HUDEP-2 (cell line): ENCODE data around the gene C6orf163.

Source experiments
- DNase-seq, 76 experiments: peaks; one replicate each; lab custom pipeline; 2025; ENCODE audit not compliant: unreplicated experiment in 76 of 76; lab: John Stamatoyannopoulos, UW

The C6orf163 gene

DNA sequence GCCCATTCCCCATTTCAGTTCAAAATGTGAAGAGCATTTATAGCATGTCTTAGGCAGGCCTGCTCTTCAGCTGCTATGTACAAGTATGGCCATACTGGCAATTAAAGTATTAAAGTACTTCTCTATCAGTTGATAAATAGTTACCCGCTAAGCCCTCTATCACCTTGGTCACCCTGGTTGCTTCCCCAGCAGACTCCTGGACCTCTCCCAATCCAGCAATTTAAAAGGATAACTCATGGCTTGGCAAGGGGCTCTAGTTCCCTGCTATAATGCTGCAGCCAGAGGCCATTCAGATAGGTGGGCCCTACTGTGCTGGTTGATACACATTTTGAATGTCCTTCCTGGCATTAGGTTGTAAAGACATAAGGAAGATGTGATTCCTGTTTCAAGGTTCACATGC lies 7.0 kb downstream of the C6orf163 start:
- no peak for DNase-seq

DNA sequence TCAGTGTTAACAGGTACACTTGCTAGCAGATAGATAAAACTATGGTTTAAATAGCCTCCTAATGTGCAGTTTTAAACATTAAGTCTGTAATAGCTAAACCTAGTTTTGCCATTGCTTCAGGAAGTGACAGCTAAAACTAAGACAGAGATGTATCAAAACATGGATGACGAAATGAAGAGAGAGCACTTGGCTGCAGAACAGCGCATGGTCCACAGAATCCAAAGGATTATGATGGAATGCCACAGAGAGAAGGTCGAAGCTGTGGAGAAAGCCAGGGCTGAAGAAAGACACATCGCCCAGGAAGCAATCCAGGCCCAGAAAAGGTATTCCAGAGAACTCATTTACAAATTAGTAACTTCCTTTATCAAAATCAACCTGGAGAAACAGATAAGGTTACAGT lies 11.6 kb downstream of the C6orf163 start:
- DNase-seq: no peak

DNA sequence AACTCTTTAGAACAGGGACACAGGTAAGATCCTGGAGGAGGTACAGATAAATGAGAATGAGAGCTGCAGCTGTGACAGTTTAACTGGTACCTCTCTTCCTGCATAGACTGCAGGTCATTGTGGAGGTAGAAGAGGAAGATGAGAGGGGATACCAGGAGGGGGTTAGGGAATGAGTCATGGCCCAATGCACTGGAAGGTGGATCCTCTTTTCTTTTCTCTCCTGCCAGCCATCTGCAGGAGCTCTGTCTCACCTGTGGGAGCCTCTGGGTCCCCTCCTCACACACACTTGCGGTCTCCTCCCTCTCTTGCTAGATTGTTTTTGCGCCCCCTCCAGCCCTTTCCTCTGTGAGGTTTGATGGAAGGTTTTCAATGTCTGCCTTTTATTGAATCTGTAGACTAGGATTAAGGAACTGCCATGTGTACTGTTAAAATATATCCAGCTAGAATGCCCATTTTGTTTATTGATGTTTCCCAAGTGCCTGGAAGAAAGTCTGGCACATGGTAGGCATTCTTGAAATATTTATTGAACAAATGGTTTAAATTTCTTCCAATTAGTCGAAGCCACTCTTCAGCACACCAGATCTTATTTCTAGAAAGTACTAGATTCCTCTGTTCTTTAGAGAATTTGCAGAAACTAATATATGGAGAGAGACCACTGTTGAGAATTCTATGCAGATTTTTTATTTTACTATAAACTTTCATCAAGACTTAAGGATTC lies 13.0 kb downstream of the C6orf163 start:
- DNase-seq: no peak

DNA sequence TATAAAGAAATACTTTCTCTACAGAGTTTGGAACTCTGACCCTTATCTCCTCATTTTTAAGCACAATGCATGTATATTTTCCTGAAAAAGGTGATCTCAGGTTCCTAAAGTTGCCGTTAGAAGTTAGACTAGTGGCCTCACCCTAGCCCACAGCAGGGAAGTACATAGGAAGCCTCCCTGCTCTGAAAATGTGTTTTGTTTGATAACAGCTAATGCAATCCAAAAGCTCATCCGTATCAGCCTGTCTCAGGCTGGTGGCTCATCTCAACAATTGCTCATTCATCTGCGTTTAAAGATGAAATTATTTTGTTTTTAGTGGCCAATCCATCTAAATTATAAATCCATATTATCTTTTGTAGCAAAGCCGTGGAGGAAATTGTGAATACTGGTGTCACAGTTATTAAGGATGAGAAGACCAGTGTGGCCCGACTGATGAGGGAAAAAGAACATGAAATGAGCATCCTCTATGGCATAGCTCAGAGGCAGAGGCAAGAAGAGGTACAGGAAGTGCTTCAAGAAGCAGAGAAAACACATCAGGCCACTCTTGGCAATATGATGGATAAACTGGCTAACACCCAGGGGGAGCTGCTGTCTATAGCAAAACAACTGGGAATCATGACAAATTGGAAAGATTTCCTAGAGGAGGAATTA lies 20.1 kb downstream of the C6orf163 start:
- DNase-seq: peak in 72 of 76 experiments; percentile 14 to 91 (median 70)

DNA sequence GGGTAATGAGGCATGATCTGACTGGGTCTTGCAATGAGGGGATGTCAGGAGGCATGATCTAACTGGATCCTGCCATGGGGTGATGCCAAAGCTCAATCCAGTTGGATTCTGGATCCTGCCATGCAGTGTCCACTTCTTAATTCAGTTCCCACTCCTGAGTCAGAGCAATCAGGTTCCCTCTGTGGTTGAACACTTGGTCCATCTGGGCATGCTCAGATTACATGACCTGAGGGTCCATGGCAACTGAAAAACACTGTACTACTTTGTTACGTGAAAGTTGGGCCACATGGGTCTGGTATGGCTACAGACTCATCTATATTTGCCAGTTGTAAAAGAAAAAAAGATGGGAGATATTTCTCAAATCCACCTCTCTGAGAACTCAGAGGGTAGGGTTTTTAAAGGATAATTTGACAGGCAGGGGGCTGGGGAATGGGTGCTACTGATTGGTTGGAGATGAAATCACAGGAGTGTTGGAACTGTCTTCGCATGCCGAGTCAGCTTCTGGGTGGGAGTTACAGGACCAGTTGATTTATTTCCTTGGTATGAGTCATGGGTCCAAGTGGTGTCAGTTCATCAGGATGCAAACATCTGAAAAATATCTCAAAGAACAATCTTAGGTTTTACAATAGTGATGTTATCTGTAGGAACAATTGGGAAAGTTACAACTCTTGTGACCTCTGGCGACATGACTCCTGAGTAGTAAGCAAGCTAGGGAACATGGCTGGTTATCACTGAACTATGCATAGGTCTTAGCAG lies 21.6 kb downstream of the C6orf163 start:
- peak in 4 of 76 experiments; percentile 8 to 31 (median 15) for DNase-seq

DNA sequence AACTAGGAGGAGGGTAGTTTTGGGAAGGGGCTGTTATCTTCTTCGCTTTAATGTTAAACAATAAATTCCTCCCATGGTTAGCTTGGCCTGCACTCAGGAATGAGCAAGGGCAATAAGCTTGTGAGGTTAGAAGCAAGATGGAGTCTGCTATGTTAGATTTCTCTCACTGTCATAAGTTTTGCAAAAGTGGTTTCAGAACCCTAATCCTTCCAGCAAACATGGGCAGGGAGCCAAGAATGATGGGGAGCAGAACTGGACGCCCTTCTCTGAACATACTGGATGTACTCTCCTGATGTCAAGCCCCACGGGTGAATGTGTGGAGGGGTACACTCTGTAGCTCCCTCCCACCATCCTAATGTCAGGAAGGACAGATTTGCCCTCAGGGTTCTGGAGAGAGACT lies 22.3 kb downstream of the C6orf163 start:
- no peak for DNase-seq

DNA sequence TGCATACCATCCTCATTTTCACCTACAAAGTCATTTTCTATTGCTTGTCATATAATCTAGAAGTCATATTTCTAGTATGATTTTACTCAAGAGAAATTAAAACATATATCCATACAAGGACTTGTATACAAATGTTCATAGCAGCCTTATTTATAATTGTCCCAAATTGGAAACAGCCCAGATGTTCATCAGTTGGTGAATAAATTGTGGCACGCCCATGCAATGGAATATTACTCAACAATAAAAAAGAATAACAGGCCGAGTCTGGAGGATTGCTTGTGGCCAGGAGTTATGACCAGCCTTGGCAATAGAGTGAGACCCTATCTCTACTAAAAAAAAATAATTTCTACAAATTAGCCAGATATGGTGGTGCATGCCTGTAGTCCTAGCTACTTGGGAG lies 28.8 kb downstream of the C6orf163 start:
- DNase-seq: no peak

DNA sequence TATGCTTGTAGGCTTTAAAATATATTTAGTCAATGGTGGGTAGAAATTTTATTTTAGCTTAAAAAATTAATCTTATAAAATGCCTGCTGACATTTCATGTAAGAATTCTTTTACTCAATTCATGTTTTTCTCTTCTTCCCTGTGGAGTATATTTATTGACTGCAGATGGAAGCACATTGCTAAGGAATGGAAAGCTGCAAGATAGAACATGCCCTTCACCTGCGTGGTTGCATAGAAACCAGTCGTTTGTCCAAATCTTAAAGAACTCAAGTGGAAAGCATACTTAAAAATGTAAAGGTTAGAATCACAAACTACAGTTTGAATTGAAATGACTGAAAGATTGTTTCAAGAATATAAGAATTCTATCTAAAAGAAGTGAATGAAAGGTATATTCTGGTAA lies 30.7 kb downstream of the C6orf163 start:
- no peak for DNase-seq

DNA sequence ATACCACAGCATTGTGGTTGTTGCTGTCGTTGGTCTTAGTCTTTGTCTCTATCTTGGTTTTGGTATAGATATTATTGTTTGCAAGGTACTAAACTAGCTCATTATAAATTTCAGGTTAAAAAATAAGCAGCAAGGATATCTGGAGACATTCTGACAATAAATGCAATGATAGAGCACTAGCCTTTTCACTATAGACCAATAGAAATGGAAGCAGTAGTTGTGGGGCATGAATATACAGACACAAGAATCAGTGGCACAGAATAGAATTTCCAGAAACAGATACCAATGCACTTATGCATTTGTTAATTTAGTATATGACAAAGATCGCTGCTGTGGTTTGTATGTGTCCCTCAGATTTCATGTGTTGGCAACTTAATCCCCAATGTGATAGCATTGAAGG lies 32.0 kb downstream of the C6orf163 start:
- no peak for DNase-seq

DNA sequence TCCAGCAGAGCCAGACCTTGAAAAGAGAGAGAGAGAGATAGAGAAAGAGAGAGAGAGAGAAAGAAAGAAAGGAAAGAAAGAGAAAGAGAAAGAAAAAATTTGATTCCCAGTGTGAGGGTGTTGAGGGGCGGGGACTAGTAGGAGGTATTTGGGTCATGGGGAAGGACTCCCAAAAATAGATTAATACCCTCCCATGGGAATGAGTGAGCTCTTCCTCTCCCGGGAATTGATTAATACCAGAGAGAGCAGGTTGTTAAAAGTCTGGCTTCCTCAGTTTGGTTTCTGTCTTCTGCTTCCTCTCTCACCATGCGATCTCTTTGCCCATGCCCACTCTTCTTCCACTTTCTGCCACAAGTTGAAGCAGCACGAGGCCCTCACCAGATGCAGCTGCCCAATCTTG lies 34.3 kb downstream of the C6orf163 start:
- DNase-seq: no peak

DNA sequence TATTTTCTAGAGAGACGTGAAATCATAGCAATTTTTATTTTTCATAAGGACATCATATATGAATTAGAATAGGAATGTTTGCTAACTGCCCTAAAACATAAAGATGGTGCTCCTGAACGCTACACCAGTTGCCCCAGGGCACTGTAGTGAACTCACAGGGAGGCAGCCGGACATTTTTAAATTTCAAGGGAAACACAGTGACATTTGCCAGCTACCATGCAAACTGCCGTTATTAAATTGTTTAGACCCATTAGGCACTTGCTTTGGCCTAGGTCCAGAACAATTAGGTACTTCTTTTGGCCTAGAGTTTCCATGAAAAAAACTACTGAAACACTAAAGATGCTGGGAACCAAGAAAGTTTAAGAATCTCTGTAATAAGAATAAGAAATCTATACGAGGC lies 38.2 kb downstream of the C6orf163 start:
- DNase-seq: no peak

DNA sequence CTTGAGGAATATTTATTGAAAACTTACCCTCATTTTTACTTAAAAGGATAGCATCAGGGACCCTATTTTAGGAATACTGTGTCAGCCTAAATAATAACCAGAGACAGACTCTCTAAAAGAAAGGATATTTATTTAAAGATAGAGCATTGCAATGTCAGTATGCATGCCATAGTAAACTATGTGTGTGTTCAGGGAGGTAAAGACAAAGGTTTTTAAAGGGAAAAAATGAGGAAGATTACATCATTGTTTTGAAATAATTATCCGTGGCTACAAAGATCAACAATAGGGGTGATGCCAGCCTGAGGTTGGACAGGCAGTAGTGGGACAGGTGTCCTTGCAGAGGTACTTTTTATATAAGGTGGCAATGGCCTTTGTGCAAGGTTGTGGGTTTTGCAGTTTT lies 39.4 kb downstream of the C6orf163 start:
- no peak for DNase-seq

DNA sequence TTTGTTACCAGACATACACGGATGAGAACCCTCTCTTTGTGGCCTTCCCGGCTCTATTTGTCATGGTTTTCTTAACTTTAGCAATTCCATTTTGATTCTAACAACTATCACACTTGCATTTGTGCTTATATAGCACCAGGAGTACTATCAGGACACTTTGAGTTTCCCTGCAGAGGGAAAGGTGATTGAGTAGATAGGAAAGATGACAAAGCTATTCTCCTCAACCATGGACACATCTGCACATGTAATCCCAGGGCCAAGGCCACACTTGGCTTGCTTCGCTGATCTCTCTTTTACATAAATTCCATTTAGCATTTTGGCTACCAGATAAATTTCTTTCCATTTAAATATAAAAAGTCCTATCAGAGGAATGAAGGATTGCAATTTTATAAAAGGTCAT lies 39.8 kb downstream of the C6orf163 start:
- DNase-seq: no peak

DNA sequence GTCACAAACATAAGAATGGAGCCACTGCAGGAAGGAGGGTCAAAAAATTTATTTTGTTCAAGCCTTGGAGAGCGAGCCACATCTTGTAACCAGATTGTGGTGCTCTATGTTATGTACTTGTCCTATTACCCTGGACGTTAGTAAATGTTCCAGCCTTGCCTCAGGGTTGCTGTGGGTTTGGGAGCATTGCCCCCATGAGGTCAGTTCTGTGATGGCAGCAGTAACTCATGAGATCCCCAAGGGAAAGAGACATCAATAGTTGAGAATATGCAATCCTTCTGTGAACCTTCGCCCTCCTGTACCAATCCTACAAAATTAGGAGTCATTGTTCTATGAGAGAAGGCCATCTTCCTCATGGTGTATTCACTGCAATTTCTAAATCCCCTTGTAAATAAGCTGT lies 46.7 kb downstream of the C6orf163 start:
- peak in 60 of 76 experiments; percentile 2 to 78 (median 40) for DNase-seq

DNA sequence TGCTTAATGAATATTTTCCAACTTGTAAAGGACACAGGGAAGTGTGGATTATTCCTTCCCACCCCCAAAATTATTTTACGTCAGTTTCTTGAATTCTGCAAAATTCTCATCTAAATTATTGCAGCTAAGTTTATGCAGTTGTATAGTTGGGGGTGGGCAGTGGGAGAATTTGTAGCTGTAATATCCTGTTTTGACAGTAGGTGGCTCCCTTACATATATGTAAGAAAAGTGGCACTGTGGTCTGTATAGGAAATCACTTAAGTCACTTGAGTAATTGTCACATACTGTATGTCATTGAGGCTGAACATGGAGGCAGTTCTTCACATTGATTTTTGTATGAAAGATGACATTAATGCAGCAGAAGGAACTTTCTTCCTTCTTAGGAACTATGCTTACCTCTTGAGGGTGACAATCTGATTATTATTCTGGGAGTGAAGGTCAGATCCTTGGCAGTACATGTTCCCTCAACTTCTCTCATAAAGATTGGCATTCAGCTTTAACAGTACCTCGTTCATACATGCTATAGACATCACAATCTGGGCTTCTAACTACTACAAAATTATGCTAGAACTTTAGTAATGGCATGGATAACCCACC lies 48.5 kb downstream of the C6orf163 start:
- peak in 49 of 76 experiments; percentile 5 to 80 (median 38) for DNase-seq

DNA sequence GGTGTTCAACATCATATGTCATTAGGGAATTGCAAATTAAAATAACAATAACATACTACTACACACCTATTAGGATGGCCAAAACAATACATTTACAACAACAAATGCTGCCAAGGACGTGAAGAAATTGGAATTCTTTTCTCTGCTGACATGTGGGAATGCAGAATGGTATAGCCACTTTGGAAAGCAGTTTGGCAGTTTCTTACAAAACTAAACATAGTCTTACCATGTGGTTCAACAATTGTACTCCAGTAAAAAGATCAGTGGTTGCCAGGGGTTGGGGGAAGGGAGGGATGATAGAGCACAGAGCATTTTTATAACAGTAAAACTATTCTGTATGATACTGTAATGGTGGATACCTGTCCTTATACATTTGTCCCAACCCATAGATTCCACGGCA lies 50.8 kb downstream of the C6orf163 start:
- no peak for DNase-seq

DNA sequence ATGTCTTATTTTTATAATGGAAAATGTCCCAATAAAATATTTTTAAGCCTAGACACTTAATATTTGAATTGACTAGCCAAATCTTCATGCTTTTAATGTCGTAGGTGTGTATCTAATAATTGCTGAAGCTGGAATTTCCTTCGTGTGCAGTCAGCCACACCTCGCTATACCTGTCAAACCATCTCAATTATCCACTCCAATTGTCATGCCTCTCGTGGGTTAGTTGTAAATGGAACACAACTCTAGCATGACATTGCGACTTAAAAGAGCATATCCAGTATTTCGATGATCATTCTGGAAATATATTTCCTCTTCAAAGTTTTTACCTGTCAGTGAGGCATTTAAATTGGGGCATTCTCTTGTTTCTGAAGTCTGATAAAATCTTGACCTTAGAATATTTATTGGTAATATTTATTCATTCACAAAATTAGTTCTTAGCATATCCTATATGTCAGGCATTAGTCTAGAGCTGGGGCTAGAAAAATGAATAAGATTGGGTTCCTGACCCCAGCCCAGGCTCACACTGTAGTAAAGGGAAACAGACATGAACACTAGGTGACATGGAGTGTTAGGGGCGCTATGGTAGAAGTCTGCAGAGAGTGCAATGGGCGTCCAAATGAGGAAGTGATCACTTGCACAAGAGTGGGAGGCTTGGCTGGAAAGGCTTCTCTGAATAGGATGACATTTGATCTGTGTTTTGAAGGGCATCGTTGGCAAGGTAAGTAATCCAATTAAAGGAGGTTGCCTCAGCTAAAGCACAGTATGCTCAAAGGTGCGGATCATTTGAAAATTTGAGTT lies 52.2 kb downstream of the C6orf163 start:
- DNase-seq: peak in 1 of 76 experiments; percentile 4

DNA sequence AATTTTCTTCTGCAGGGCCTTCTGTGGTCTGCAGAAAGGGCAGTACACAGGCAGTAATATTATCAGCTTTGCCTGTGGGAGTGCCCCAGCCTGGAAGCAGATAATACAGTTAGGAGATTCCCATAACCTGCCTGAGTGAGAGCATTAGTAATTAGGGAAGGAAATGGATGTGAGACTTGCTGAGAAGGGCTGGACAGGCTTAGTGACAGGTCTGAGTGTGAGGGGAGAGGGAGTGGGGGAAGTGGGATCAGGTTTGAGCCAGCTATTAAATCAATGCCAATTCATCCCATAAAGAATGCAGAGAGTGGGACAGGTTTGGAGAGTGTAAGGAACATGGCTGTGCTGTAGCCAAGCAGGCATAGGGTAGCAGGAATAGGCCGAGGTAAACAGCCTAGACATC lies 53.0 kb downstream of the C6orf163 start:
- DNase-seq: no peak

DNA sequence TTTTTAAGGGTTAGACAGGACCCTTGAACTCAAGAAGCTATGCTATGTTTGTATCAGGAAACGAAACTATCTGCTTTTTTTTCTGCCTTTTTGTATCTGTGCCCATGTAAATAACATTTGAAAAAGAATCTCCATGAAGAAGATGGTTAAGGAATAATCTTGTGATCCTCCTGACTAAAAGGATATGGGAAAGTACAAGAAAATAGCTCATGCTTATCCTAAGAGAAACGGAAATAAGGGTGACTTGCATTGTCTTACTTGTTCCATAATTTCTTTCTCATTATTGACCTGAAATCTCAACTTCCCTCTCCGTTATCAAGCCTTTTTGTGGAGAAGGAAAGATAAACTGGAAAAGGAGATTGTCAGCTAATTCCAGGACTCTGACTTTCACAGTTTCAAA lies 57.2 kb downstream of the C6orf163 start:
- no peak for DNase-seq

DNA sequence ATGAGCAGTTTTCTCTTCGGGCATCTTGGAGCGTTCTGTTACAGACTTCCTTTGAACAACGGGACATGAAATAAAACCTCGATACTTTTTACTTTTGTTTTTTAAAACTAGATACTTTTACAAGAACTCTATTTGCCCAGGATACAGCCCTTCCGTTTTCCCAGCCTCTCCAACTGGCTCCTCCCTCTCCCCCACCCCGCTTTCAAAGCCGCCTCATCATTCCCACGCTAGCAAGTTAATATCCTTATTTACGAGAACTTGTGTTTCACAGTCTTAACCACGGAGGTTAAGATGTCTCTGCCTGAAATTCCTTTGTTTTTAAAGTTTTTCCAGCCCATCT lies 62.9 kb downstream of the C6orf163 start:
- DNase-seq: peak in 10 of 76 experiments; percentile 38 to 71 (median 51)
